K562 (cell line): ENCODE results near the gene IARS1.

Experiments
- ASH1L ChIP-seq: fragments of 450-650 bp; IDR thresholded peaks from 2 replicates; pipeline ENCODE4 v1.6.1; 2018; ENCODE audit warnings: borderline replicate concordance, mild to moderate bottlenecking, low read depth; ENCODE audit not compliant: partially characterized antibody
- POLR2A ChIP-seq: fragments of 450-650 bp; conservative IDR thresholded peaks from 2 replicates; pipeline ENCODE4 v1.6.1; 2016
- SP1 ChIP-seq: sonication (generic); formaldehyde crosslinking; IDR thresholded peaks from 2 replicates; pipeline ENCODE4 v1.8.1; 2022; ENCODE audit warnings: mild to moderate bottlenecking, missing genetic modification reagents

DNA sequence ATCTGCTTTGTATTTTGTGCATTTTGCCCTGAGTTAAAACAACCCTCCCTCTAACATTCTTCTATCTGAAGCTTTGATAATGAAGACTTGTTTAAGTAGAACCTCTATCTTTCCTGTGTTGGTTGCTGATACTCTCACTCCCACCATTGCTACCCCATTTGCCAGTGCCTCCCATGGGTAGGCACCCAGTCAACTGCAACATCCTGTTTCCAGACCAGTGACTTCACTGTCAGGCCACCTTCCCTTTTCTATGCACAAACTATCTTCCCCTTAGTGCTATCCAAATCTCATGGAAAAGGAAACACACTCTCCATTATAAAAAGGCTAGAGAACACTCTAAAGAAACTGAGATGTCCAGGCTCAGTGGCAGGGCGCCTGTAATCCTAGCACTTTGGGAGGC is 5.6 kb upstream of the IARS1 start:
- TF ChIP-seq ASH1L (no peak), SP1 (no peak), POLR2A (no peak)
